ENCODE data around the gene ZNF385A.

The ZNF385A gene

DNA sequence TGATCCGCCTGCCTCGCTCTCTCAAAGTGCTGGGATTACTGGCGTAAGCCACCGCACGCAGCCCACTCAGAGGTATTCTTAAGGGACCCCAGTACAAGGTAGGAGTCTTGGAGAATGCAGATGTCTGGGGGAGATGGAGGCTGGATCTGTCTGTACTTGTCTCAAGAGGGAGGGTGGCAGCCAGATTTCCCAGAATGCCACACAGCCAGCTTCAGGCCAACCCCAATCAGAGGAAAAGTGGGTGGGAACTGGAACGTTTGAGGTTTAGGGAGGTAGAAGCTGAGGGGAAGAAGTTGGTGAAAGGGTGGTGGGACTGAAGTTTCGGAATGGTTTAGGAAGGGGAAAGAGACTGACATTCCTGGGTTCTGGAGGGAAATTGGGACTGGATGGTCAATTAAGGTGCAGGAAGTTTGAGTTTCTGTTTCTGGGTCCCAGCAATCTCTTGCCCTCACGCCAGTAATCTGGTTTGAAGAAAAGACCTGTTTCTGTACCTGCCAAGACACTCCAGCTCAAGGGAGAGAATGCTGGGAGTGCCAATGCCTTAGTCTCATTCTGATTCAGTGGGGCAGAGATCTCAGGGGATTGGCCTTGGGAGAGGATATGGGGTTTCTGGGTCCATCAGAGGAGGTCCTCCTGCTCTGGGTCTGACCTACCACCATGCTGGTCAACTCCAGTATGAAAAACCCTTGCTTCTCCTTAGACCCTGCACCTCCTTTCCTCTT is 8.1 kb upstream of the ZNF385A start:
- no peak for DNase-seq (ENCODE audit: low read depth in 2 of 2)

DNA sequence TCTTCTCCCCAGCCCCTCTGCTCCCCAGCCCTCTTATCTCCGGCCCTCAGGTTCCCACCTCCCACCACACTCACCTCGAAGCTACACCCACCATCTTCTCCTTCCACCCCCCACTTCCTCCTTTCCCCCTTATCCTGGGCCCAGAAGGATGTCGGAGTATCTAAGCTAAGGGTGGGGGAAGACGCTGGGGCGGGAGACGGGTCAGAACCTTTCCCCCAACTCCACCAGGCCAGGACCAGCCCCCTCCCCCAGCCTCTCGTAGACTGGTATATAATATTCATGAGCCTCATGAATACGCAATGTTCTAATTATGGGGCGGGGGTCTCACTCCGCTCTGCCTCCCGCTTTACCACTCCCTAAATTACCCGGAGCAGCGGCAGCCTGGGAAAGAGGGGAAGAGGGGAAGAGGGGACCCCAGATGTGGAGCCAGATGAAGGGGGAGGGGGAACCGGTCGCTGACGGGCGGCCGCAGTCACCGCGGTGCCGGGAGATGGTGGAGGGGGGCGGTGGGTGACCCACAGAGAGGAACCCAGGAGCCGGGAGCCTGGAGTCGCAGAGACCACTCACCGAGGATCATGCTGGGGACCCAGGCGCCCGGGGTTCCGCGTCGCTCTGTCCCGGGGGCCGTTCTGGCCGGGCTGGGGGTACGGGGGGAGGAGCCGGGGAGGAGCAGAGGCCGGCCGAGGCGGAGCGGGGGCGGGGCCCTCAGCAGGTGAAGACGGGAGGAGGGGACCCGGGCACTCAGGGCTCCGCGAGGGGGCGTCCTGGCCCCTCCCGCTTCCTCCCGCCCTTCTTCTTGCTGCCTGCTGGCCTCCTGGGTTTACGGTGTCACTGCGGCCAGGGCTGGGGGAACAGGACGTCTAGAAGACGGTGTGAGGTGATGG is 6.4 kb upstream of the ZNF385A start:
- peak; percentile 23 to 32 for DNase-seq (ENCODE audit: low read depth in 2 of 2)

DNA sequence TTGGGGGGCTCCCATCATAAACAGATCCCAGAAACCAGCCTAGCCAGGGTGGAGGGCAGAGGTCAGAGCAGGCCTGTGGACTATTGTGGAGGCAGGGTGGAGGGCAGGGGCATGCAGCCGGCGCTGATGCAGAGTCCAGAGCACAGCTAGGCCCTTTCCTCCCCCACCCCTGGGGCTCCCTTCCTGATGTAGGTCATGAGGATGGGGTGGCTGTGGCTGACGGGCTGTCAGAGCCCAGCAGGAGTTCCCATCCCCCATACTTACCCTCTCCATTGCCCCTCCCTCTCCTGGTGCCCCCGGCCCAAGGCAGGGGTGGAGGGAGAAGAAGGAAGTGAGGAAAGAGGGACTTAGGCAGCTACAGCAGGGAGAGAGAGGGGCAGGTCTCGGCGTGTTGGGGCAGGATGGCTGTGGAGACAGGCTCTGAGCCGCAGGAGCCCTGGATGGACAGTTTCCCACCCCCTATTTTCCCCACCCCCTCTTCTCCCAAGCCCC is 5.7 kb upstream of the ZNF385A start:
- no peak for DNase-seq (ENCODE audit: low read depth in 2 of 2)

DNA sequence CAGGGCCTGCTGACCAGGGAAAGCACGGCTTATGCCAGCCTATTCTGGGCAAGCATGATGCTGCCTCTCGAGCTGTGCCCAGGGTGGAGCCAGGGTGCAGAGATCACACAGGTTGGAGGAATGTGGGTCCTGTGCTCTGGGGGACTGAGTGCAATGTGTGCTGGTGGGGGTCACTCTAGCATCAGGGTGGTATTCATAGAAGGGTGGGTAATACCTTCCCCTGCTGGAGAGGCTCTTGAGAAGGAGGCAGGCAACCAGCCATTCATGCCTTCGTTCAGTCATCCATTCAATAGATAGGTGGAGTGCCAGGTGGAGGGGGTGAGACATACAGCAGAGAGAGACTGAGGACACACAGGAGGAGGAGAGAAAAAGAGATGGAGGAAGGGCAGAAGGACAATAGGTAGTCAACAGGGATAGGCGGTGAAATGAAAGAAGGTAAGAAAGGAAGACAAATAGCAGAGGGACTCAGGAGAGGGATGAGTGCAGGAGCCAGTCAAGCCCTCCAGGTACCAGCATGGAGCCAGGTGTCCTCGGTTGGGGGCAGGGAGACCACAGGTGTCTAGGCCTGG is 5.2 kb upstream of the ZNF385A start:
- DNase-seq (ENCODE audit: low read depth in 2 of 2): no peak

DNA sequence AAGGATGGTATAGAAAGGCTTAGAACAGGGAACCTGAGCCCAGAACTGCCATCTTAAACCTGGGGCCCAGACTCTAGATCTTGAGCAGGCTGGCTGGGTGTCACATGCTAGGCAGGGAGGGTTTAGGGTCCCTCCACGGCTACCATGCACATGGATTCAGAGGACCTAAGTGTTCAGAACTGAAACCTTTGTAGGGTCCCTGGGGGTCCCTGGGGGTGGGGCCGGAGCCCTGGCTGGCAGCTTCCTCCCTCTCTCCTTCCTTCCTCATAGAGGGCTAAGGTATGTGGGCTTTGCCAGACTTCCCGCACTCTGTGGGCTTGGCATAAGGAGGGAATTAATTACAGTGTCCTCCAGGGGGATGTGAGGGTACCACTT is 4.6 kb upstream of the ZNF385A start:
- no peak for DNase-seq (ENCODE audit: low read depth in 2 of 2)

DNA sequence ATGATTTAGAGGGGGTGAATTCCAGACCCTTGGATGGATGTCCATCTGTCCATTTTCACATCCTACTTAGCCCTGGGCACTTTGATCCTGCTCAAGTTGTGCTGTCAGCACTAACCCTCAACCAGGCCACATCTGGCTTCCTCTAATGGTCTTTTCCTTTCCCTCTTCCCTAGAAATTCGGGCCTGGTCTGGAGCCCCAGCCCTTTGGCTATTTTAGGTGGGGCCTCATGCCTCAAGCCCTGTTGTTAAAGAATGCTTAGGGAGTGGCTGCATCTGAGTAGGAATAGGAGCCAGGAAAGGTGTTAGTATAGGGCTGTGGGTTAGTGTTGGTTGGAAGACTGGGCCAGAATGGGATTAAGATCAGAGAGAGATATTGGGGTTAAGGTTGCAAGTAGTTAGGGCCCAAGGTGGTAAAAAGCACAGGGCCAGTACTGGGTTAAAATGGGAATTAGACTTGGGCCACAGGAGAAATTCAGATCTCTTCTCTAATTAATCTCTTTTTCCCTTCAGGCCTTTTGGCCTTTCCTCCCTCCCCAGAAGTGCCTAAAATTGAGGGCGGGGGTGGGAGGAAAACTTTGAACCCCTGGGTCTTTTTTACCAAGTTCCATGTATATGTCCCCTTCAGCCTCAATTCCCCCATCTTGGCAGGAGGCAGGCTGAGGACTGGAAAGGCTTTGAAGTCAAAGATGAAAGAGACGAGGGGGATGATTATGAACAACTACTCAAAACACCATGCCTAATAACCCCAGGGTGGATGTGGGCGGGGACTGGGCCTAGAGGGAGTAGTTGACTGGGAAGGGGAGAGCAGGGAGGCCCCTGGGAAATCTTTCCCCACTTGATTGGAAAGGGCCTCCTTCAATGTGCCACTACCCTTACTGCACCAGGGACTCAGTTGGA is 4.0 kb upstream of the ZNF385A start:
- no peak for DNase-seq (ENCODE audit: low read depth in 2 of 2)

DNA sequence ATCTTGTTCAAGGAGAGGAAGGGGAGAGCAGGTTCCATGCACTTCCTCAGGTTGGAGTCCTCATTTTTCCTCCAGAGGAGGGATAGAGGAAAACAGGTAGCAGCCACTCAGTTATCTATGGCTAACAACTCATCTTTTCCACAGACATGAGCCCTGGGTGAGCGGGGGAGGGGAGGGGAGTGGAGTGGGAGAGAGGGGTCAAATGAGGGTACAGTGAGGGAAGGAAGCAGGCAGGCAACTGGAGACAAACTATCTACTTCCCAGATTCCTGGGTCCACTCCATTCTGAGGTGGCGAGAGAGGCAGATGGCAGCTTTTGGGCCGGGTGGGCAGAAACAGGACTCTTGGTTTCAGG is 2.6 kb upstream of the ZNF385A start:
- no peak for DNase-seq (ENCODE audit: low read depth in 2 of 2)

DNA sequence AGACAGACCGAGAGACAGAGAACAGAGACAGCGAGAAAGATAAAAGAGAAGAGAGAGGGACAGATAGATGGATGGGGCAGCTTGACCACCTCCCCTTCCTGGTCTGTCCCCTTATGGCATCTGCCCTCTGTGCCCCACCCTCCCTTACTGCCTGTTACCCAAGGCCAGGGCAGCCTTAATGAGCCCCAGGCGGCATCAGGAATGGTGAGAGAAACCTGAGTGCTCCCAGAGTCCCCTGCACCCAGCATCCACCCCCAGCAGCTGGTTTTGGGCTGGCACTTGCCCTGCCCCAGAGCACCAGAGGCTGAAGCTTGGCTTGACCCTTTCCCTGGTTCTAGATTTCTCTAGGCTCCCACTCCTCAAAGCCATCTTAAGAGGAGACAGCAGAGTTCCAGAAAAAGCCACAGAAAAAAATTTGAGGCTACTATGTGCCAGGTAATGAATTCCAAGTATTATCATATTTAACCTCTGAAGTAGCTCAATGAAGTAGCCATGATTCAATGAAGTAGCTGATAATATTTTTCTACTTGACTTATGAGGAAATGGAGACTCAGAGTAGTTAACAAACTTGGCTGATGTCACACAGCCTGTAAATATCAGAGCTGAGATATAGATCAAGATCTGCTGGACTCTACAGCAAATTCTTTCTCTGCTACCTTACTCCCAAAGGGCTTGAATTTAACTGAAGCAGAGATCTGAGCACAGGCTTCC is 2.0 kb upstream of the ZNF385A start:
- no peak for DNase-seq (ENCODE audit: low read depth in 2 of 2)

DNA sequence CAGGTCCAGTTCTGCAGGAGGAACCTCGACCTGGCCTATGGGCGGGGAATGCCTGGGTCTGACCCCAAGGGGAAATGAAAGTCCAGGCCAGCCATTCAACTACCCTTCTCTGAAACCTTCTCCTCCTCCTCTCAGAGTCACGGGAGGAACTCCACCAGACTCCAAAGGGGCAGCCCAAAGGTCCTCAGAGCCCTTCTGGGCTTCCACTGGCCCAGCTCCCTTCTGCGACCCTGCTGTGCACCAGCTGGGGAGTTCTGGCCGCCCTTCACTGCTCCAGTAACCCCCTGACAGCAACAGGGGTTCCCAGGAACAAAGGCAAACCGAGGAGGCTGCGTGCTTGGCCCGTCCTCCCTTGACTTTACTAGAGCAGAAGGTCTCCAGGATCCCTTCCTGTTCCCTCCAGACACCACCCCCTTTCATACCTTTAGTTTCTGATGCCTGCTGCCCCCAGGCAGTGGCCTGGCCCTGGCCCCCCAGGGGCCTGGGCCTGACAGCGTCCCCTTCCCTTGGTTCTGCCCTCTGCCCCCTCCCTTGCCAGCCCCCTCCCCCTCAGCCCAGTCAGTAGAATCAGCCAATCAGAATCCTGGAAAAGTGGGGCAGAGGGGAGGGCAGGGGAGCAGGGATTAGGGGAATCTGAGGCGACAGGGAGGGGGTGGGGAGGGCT is 850 bp upstream of the ZNF385A start:
- DNase-seq (ENCODE audit: low read depth in 2 of 2): no peak

DNA sequence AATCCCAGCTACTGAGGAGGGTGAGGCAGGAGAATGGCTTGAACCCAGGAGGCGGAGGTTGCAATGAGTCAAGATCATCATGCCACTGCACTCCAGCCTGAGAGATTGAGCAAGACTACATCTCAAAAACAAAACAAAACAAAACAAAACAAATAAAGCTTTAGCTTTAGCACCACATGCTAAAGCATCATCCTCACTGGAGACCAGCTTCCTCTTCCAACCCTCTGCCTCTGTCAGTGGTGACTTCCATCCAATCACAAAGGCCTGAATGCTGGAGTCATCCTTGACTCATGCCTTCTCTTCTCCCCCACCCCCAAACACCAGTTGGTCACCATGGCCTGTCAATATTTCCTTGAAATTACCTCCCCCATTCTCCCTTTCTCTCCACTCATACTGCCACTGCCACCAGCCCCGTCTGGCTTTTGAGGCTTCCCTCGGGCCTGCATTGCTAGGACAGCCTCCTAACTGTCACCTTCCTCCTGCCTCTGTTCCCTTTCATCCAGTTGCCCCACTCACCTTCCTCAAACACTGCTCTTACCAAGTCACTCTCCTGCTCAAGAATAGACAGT is 1.4 kb downstream of the ZNF385A start:
- DNase-seq (ENCODE audit: low read depth in 2 of 2): no peak

DNA sequence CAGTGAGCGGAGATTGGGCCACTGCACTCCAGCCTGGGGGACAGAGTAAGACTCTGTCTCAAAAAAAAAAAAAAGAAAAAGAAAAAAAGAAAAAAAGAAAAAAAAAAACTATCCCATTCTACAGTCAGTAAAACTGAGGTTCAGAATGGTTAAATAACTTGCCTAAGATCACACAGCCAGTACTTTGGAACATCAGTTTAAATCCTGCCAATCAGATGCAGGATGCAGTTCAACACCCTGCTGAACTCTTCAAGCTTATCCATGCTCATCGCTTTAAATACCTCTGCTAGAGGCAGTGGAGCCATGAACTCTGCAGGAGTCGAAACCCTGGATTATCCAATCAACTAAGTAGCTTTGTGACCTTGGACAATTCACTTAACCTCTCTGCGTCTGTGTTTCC is 3.4 kb downstream of the ZNF385A start:
- no peak for DNase-seq (ENCODE audit: low read depth in 2 of 2)

DNA sequence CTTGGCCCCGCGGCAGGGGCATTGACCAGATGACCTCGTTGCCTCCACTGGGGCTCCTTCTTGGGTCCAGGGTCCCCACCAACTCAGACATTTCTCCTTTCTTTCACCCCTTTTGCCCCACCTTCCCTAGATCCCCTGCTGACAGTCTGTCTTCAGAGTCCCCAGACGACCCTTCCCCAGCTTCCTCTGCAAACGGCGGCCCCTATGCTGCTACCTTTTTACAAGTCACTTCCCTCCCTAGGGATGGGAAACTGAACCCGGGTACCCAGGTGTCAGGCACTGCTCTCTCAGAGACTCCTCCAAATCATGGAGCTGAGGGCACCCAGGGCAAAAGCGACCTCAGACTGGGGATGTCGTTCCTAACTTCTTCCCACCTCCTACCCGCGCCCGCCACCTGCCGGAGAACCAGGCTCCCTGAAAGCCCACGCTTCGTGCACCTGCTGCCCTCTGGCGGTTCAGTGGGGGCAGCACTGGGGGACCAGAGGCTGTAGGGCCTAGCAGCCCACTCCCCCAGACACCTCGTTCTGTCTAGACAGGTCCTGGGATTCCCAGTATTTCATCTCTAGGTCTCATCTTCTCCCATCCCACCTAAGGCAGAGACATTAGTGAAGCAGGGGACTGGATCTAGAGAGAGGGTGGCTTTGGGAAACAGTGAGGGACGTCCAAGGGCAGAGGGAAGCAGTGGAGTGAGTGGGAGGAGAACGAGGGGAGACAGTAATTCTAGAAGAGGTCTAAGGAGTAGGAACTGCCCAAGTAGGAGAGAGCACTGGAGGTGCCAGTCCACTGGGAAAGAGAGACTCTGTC is 4.9 kb downstream of the ZNF385A start:
- DNase-seq (ENCODE audit: low read depth in 2 of 2): peak; percentile 70 to 76

DNA sequence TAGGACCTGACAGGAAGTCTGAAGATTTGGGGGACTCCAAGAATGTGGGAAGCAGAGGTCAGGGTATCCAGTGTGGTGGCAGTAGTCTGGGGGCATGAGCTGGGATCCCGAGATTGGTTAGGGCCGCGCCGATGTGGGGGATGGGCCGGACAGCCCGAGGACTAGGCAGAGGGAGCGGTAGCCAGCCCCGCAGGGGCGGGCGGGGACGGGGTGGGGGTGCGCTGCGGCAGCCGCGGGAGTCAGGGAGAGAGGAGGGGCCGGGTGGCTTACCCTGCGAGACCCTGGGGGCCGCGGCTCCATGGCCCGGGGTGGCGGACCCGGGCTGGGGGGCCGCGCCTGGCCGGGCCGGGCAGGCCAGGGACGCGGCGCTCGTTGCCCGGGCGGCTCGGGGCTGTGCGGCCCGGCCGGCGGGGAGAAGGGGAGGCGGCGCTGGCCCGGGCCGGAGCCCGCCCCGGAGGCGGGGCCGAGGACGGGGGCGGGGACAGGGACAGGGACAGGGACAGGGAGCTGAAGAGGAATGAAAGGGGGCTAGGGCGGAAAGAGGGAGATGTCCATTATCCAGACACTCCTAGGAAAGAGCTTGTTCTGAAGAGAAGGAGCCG is 5.6 kb downstream of the ZNF385A start:
- no peak for DNase-seq (ENCODE audit: low read depth in 2 of 2)

DNA sequence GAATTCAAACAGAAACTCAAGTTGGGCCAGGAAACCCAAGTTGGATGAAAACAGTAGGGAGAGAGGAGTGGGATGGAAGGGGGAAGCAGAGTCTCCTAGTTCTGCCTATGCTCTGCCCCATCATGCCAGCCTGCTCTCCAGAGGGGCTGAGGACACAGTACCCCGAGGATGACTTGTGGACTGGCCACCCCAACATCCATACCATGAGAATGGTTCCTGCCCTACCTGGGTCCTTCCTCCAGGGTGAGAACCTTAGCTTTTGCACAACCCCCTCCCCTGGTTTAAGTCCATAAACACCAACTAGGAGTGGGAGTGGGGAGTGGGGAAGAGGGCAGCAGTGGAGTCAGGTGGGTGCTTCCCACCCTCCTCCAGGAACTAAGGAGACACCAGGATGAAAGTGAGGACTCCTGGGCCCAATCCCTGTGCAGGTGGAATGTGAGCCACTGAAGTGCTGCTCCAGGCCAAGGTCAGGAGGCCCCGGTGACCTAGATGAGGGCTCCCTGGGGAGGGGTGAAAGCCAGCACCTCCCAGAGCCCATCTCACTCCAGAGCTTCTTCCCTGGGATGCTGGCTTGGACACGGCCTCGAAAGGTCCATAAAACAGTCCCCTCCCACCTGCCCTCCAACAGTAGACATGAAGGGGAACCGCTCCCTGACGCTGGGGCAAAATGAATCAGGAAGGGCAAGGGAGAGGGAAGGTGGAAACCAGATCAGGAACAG is 6.6 kb downstream of the ZNF385A start:
- DNase-seq (ENCODE audit: low read depth in 2 of 2): no peak

DNA sequence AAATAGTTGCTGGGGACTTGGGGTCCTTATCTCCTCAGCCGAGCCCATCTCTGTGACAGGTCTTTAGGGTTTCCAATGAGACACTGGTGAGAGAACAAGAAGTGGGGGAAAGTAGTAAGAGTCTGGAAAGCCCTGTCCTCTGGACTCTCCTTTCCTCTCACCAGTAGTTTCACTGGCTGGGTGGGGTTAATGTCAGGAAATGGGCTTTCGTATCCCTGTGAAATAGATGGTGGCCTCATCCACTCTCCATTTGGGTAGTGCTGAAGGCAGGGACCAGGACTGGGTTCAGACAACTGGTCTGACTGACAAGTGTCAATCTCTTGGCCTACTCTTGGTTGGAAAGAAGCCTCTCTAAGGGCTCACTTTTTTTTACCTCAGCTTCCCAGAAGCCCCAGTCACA is 7.5 kb downstream of the ZNF385A start:
- no peak for DNase-seq (ENCODE audit: low read depth in 2 of 2)

DNA sequence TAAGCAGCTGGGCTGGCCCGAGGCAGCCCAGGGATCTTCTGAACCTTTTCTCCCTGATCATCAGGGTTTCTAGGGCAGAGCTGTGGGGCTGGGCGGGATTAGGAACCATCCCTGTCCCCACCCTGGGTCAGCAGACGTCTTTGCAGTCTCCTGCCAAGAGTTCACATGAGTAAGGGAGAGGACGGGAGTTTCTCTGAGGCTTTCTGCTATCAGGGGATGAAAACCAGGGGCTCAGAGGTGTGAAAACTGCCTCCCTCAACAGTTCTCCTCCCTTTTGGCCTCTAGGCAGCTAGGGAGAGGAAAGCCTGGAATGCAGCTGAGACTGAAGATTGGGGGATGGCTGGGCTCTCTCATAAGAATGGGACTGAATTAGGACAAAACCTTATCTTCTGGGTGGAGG is 7.9 kb downstream of the ZNF385A start:
- no peak for DNase-seq (ENCODE audit: low read depth in 2 of 2)

DNA sequence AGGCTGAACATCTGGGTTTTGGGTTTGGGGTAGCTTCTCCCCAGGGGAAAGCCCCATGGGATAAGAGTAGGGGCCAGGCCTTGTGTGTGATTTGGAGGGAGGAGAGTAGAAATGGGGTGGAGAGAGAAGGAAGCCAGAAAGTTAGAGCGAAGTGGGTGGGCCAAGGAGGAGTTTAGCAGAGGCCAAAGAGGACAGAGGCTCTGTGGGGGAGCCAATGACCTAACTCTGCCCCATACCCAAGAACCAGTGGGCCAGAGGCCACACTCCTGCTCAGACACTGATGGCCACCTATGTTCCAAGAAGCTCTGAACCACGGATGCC is 9.3 kb downstream of the ZNF385A start:
- DNase-seq (ENCODE audit: low read depth in 2 of 2): no peak

DNA sequence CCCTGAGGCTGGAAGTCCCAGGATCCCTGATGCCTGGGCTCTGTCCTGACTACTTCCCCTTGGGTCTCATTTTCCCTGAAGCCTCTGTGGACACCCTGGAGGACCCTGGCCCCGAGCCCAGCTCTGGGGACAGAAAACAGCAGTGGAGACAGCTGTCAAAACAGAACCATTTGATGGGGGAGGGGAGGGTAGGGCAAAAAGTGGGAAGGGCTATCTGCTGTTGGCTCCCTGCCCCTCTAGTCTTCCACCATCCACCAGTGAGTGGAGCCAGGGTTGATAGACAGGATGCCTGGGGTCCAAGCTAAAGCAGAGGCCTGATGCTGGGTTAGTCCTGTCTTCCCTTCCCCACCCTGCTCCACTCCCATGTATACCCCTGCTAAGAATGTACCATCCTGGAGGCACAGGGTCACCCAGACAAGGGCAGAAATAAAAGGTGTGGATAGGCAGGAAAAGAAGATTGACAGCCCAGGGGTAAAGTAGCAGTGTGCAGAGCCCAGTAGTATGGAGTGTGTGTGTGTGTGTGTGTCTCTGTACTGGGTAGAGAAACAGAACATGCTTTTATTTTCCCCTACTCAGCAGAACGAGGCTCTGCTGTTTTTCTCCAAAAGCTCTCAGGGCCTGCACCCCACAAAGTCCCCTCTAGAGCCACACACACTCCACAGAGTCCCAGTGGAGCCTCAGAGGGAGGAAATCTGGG is 9.8 kb downstream of the ZNF385A start:
- DNase-seq (ENCODE audit: low read depth in 2 of 2): no peak
